ENCODE data around the gene MCTP1. TPM values are rescaled to one million over a fixed set of nuclear protein-coding genes. Genes with fewer than 3 reads are reported as not detected.
"Not testable (repeated sequence)": the region's sequence is repeated elsewhere in the genome, so short reads cannot be mapped to it uniquely, and the experiment has no call there.

The MCTP1 gene
- total RNA-seq, 1 donor from 2014 or later, result 63.6 TPM

GRCh38 chr5:94890907-94891306, 394.0 kb downstream of the MCTP1 start:
- DNase-seq (ENCODE audit: low read depth, low spot score), result no peak

DNA sequence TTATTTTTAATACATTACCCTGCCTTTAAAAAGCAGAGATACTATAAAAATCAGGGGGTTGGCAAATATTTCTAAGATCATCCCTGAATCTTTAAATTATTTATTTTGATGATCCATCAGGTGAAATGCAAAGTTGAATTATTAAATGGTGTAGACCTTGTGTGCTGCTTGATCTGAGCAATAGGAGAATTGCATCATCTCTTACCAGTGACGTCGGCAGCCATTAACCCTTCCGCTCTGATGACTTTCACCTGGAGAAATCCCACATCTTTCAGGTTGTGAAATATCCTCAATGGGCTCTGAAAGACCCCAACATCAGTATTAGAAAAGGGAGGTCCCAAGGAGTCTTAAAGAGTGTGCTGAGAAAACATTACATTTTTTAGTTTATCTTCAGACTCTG, 396.2 kb downstream of the MCTP1 start:
- DNase-seq (ENCODE audit: low read depth, low spot score), result no peak

- DNase-seq (ENCODE audit: low read depth, low spot score), result no peak
Observed at GRCh38 chr5:94885931-94886330, 399.0 kb downstream of the MCTP1 start.

GRCh38 chr5:94884311-94884710, 400.6 kb downstream of the MCTP1 start:
- no peak for DNase-seq (ENCODE audit: low read depth, low spot score)

DNA sequence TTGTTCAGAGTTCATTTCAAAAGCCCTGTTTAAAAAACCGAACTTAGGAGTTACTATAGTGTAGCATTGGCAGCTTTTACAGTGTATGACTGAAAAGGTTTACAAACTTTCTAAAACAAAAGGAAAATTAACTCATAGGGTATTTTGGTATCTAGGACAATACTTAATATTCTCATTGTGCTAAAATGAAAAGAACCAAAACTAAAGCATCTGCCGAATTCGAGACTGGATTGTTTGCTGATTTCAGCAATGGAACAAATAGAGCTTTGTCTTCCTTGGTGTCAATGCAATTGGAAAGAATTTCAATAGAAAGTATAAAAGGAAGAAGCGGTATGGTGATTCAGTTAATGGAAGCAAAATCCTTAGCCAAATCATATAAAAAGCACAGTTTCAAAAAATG, 412.4 kb downstream of the MCTP1 start:
- DNase-seq (ENCODE audit: low read depth, low spot score), result no peak

DNA sequence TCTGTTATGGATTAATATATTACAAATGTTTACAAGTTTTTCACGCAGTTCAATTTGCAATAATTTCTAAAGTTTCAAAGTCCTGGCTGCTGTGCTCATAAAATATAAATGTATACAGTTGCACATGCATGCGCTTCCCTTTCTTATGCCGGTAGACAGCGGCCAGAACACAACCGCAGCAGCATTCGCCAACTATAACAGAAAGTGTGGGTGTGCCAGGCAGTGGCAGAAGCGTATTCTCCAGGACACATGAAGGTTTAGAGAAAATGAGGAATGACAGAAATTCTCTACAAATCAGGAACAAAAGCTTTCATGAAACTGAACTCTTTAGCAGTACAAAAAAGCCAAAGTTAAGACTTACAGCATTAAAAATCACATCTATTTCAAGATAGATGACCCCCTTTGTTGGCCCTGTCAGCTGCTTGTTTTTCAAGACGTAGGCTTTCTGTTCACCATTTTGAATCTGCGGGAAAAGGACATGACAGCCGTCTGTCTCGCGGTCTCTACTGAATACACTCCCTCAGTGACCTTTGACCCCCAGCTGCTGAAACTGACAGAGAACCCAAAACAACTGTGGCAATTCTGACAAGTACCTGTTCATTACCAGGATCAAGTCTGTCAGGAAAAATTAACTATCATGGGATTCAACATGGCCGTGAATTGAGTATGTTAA, 414.2 kb downstream of the MCTP1 start:
- no peak for DNase-seq (ENCODE audit: low read depth, low spot score)

DNA sequence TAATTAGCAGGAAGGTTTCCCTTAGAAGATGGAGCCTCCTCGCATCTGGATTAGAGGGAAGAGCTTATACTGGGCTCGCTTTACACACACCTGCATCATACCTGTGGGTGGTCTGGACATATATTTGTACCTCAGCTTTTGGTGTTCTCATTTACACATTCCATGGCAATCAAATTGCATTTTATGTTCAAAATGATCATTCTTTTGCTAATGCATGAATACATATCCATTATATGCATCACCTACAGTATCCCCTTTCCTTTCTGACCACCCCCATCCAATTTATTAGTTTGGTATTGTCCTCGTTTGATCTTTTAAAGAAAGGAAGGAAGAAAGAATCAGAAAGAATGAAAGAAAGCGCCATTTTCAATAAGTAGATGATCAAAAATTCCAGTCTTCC, 415.0 kb downstream of the MCTP1 start:
- DNase-seq (ENCODE audit: low read depth, low spot score), result no peak

- DNase-seq (ENCODE audit: low read depth, low spot score), result no peak
Observed at GRCh38 chr5:94863951-94864350, 420.9 kb downstream of the MCTP1 start.

- DNase-seq (ENCODE audit: low read depth, low spot score), result no peak
Observed at GRCh38 chr5:94857111-94857510, 427.8 kb downstream of the MCTP1 start.

- no peak for DNase-seq (ENCODE audit: low read depth, low spot score)
Observed at GRCh38 chr5:94856257-94856800, 428.6 kb downstream of the MCTP1 start.

GRCh38 chr5:94855543-94855942, 429.4 kb downstream of the MCTP1 start:
- no peak for DNase-seq (ENCODE audit: low read depth, low spot score)

GRCh38 chr5:94853120-94853519, 431.8 kb downstream of the MCTP1 start:
- no peak for DNase-seq (ENCODE audit: low read depth, low spot score)

DNA sequence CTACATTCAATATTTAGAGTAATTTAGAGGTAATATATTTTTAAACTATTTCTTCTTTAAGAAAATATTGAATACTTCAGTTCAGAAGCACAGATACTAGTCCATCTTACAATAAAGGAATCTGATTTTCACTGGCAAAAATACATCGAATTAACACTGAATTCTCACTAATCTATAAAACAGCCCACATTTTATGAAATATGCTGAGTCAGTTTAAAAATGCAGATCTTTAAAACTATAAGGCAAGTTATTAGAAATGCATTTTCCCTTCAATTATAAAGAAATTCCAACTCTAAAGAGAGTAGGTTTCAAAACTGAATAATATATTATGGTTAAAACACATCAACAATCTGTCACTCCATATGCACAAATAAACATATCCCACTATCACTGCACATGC, 433.9 kb downstream of the MCTP1 start:
- no peak for DNase-seq (ENCODE audit: low read depth, low spot score)

DNA sequence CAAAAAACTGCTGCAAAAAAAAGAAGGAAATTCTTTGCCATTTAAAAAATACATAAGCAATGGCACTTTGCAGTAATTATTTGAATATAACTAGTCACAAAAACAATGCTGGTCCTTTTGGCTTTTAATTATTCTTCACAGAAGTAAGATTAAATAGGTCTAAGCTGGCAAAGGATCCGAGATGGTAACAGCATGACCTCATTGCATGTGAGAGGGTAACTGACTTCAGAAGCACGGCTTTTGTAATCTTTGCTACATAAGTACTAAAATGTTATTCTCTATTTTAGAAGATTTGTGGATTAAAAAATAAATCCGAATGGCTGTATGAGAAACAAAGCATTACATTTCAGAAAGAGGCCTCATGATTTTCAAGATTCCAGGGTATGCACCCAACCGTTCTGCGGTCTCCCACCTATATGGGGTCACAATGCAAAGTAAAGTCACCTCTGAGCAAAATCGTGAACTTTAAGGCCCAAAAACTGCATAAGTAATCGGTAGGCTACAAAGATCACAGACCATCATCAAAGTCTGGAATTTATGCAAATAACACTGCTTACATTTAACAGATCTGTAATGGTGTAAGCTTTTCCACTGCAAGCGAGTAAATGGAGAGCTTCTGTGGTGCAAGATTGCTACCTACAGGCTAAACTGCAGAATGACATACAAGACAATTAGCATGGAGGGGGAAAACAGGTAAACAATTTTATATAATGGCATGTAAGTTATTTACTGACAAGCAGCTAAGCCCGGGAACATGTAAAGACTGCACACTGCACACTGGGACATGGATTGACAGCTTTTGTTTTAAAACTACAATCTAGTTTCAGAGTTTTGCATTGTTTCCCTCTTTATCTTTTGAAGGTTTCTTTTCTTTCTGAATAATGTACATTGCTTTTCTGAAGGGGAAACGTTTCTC, 434.8 kb downstream of the MCTP1 start:
- DNase-seq (ENCODE audit: low read depth, low spot score), result peak; percentile 3

DNA sequence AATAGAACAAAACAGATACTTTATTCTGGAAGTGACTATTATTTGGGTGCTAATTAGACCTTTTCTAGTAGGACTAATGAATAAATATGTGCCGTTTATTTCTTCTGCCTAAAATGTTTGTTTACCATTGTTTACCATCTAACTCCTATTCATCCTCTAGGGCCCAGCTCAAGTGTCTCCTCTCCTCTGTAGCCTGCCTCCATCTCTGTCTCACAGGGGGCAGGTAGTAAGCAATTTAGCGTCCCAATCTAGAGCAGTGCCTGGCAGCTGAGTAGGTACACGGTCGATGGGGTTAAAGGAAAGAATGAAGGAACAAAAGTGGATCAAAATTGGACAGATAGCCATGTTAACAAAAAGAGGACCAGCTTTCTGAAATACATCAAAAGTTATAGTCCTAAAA, 435.6 kb downstream of the MCTP1 start:
- no peak for DNase-seq (ENCODE audit: low read depth, low spot score)

DNA sequence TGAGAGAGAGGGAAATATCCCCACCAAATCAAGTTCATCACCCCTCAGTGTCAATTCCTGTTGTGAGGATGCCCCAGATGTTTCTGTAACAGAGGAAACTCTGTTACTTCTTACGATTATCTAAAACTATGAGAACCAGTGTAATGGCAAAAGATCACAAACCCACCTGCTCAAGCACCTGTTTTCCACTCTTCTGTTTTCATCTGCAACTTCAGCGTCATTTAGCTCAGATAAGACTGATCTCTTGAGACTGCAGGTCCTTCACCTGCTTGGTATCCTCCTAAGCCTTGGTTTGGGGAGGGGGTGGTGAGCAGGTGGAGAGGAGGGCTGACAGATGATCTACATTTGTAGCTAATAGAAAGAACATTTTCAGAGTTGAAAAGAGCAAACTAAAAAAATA, 437.2 kb downstream of the MCTP1 start:
- no peak for DNase-seq (ENCODE audit: low read depth, low spot score)

GRCh38 chr5:94847019-94847418, 437.9 kb downstream of the MCTP1 start:
- no peak for DNase-seq (ENCODE audit: low read depth, low spot score)

DNA sequence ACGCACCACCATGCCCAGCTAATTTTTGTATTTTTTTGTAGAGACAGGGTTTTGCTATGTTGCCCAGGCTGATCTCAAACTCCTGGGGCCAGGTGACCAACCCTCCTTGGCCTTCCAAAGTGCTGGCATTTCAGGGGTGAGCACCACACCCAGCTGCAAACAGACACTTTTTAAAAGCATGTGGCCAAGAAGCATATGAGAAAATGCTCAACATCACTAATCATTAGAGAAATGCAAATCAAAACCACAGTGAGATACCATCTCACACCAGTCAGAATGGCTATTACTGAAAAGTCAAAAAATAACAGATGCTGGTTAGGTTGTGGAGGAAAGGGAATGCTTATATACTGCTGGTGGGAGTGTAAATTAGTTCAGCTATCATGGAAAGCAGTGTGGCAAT, 439.2 kb downstream of the MCTP1 start:
- not testable (repeated sequence) for DNase-seq (ENCODE audit: low read depth, low spot score)

DNA sequence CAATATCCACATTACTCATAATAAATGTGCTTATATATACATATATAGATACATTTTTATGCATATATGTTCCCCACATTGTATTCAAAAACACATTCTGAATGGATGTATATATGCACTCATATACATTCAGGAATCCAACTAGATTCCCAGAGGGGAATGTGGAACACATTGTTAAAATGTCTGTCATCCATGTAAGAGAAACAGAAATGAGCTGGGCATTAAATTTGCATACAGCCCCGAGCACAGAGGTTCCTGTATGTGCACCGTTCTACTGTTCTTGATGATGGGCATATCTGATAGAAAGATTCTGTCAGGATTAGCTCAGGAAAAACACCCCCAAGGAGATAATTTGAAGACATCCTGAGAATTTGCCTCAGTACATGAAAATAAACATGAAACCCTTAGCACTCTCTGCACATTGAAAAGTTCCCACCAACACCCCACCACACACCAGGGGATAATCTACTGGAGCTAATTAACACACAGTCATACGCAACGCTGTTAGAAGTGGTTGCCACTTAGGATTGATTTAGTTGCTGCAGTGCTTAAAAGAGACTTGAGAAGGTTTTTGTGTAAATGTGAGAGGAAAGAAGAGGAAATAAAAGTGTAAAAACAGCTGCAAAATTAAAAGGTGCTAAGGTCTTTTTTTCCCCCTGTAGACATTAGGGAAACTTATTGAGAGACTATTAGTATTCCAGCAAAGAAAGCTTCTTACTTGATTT, 443.1 kb downstream of the MCTP1 start:
- no peak for DNase-seq (ENCODE audit: low read depth, low spot score)

DNA sequence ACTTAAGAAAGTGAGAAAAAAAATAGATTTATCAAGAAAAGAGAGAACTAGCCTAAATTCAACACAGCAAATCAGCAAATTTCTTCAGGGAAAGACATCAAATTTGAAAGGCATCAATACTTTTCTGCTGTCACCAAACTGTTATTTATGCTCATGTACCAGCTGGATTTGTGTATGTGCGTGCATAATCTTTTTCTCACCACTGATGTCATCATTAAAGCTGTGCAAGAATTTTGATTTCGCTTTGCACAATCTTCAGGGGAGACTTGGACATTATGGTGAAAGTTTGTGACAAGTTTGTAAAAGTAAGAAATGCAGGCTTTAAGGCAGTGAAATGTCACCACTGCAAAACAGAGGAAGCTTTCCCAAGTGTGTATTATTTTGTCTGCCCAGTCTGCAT, 451.0 kb downstream of the MCTP1 start:
- DNase-seq (ENCODE audit: low read depth, low spot score), result no peak

DNA sequence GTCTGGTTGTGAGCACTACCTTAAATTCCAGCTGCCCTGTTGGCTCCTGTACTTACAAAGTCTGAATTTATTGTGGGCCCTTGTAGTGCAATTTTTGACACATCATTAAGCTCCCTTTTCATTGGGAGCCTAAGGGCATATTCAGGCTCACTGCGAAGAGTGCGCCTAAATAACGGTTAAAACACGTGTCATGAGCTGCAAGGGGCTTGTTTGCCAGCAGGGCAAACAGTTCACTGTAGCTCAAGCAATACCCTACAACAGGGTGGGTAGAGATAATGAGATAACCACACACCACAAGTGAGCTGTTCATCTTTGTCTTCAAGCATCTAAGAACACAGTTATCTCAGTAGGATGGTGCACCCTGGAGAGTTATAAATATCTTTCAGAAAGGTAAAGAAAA, 452.2 kb downstream of the MCTP1 start:
- no peak for DNase-seq (ENCODE audit: low read depth, low spot score)

DNA sequence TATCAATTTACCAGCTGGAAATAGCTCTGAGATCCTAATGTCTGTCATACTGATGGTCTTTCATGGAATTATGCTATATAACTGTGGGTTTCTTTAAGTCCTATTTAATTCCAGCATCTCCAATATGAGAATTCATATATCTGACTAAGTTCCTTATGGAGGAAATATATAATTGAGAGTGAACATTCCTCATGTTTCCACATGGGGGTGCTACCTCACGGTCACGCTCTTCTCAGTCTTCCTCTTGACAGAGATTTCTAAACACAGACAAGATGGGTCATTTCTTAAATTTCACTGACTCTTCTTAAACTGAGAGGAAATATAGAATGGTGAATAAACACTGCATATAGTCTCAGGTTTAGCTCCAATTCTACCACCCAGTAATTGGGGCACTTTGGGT, 454.4 kb downstream of the MCTP1 start:
- no peak for DNase-seq (ENCODE audit: low read depth, low spot score)

Data from pulmonary artery endothelial cell (primary cell).